B cell (primary cell): ENCODE results near the gene DNAJB8. TPM values are rescaled to one million over a fixed set of nuclear protein-coding genes. Genes with fewer than 3 reads are reported as not detected.

Experiments
- ATAC-seq: fragments of 200-7000 bp; cut with Tn5 transposase; one replicate; pipeline ENCODE4 v1.10.0; 2021; ENCODE audit warnings: low read depth, mild to moderate bottlenecking, moderate number of reproducible peaks, moderate library complexity
- CTCF ChIA-PET: fragments of 350-600 bp; sonication (Branson Sonifier 250); formaldehyde crosslinking; loops from one replicate; lab custom pipeline; 2021; ENCODE audit warnings: antibody characterized with exemption, inconsistent platforms; lab: Charles Lee
- POLR2A ChIA-PET: fragments of 350-600 bp; sonication (Branson Sonifier 250); formaldehyde crosslinking; loops from one replicate; lab custom pipeline; 2021; ENCODE audit warnings: antibody characterized with exemption; lab: Charles Lee
- DNase-seq: peaks from one replicate; pipeline ENCODE4 v3.0.0; 2013
- H2AFZ ChIP-seq: 2 replicates; pipeline ENCODE4 v1.6.1; 2012; ENCODE audit warnings: mild to moderate bottlenecking, low read depth, low read length; ENCODE audit not compliant: insufficient read depth, poor library complexity, severe bottlenecking
- H3K27ac ChIP-seq, 2 donors: 1 replicate in 1 of 2; 2 replicates in 1 of 2; pipeline ENCODE4 v1.5.1; 2012 to 2013; ENCODE audit warnings: low read length in 2 of 2, mild to moderate bottlenecking in 2 of 2, moderate library complexity in 1 of 2
- H3K27me3 ChIP-seq, 4 experiments: fragments of 200-600 bp in 1 of 4; sonication (generic) in 1 of 4; replicated peaks in 1 of 4; 1 replicate in 2 of 4; 2 replicates in 2 of 4; pipeline versions ENCODE4 v1.6.1 to v1.7.0; 2013 to 2016; ENCODE audit warnings: low read length in 3 of 4, mild to moderate bottlenecking in 2 of 4, mixed read lengths in 1 of 4, moderate library complexity in 1 of 4; ENCODE audit not compliant: insufficient read depth in 4 of 4, control insufficient read depth in 3 of 4; ENCODE audit errors: control extremely low read depth in 1 of 4
- H3K36me3 ChIP-seq, 2 experiments: replicated peaks in 1 of 2; 1 replicate in 1 of 2; 2 replicates in 1 of 2; pipeline versions ENCODE4 v1.6.1 to v1.7.1; 2013; ENCODE audit warnings: low read length in 1 of 2; ENCODE audit not compliant: insufficient read depth in 2 of 2, control insufficient read depth in 1 of 2; ENCODE audit errors: control extremely low read depth in 1 of 2, extremely low read depth in 1 of 2
- H3K4me1 ChIP-seq, 2 donors: fragments of 200-600 bp in 1 of 2; sonication (generic) in 1 of 2; 1 replicate in 1 of 2; 2 replicates in 1 of 2; pipeline versions ENCODE4 v1.5.1 to v1.6.1; 2013 to 2017; ENCODE audit warnings: low read length in 2 of 2; ENCODE audit not compliant: control insufficient read depth in 2 of 2, insufficient read depth in 2 of 2
- H3K4me2 ChIP-seq: replicated peaks from 2 replicates; pipeline ENCODE3; 2012; ENCODE audit warnings: mild to moderate bottlenecking, low read depth, low read length; ENCODE audit not compliant: poor library complexity, severe bottlenecking
- H3K4me3 ChIP-seq, 5 experiments: fragments of 200-600 bp in 1 of 5; sonication (generic) in 1 of 5; 1 replicate in 3 of 5; 2 replicates in 2 of 5; pipeline versions ENCODE4 v1.5.1 to v1.7.0; 2011 to 2016; ENCODE audit warnings: low read length in 4 of 5, mild to moderate bottlenecking in 4 of 5, low read depth in 2 of 5, control low read depth in 1 of 5, moderate library complexity in 1 of 5; ENCODE audit not compliant: insufficient read depth in 1 of 5; ENCODE audit errors: control extremely low read depth in 1 of 5, extremely low read depth in 1 of 5
- H3K79me2 ChIP-seq: fragments of 200-600 bp; sonication (generic); one replicate; pipeline ENCODE4 v1.6.0; 2016; ENCODE audit warnings: low read length; ENCODE audit not compliant: control insufficient read depth, insufficient read depth
- H3K9ac ChIP-seq: fragments of 200-600 bp; sonication (generic); 2 replicates; pipeline ENCODE4 v1.6.1; 2017; ENCODE audit warnings: mild to moderate bottlenecking, low read length, moderate library complexity
- H3K9me3 ChIP-seq, 3 donors: one replicate each; pipeline versions ENCODE4 v1.6.1 to v1.7.1; 2013; ENCODE audit warnings: low read length in 2 of 3; ENCODE audit not compliant: control insufficient read depth in 2 of 3, insufficient read depth in 1 of 3; ENCODE audit errors: control extremely low read depth in 1 of 3
- H4K20me1 ChIP-seq: 2 replicates; pipeline ENCODE4 v1.6.0; 2012; ENCODE audit warnings: mild to moderate bottlenecking, low read length; ENCODE audit not compliant: insufficient read depth, control insufficient read depth, poor library complexity, severe bottlenecking
- H3K27ac Mint-ChIP-seq: one replicate; pipeline ENCODE4 v1.8.0; 2021; ENCODE audit warnings: mixed read lengths
- H3K27me3 Mint-ChIP-seq: one replicate; pipeline ENCODE4 v1.8.0; 2021; ENCODE audit warnings: mixed read lengths
- H3K4me1 Mint-ChIP-seq: one replicate; pipeline ENCODE4 v1.8.0; 2021; ENCODE audit warnings: mixed read lengths
- H3K4me3 Mint-ChIP-seq: one replicate; pipeline ENCODE4 v1.8.0; 2021; ENCODE audit warnings: mixed read lengths
- H3K9me3 Mint-ChIP-seq: one replicate; pipeline ENCODE4 v1.8.0; 2022; ENCODE audit warnings: mixed read lengths; ENCODE audit not compliant: insufficient read depth
- CTCF ChIP-seq: fragments of 200-600 bp; IDR thresholded peaks from one replicate; pipeline ENCODE4 v1.8.0; 2022; ENCODE audit warnings: antibody characterized with exemption, mild to moderate bottlenecking
- EZH2 ChIP-seq: IDR thresholded peaks from 2 replicates; pipeline ENCODE4 v1.6.1; 2012; ENCODE audit warnings: borderline replicate concordance, low read depth, mild to moderate bottlenecking, moderate library complexity, low read length; ENCODE audit not compliant: insufficient read depth, poor library complexity, severe bottlenecking
- WGBS: methylation state at CpG from one replicate; pipeline ENCODE4 v1.1.5; 2013; ENCODE audit warnings: missing lambda C conversion rate; ENCODE audit not compliant: insufficient coverage; 5-methylcytosine and 5-hydroxymethylcytosine counted together
- intact Hi-C: fragments of 100-400 bp; cut with micrococcal nuclease; formaldehyde crosslinking; loops from one replicate; pipeline ENCODE4 v1.10.0; 2022
- polyA plus RNA-seq: library from polyadenylated mRNA; depleted of rRNA; stranded (reverse); fragments of >200 nt; gene quantifications from 2 replicates; pipeline ENCODE4 v1.2.3, GENCODE V29; 2012
- total RNA-seq, 2 donors: library from RNA; stranded (reverse); fragments of 120-200 nt in 1 of 2; gene quantifications; 1 replicate in 1 of 2; 2 replicates in 1 of 2; pipeline versions ENCODE4 v1.2.3 to v1.2.4, GENCODE V29; 2013 to 2022

Gene DNAJB8
- total and polyA plus RNA-seq, 2 donors (not counting 1 experiment from before 2014, with no cell fraction given) = not detected

DNA sequence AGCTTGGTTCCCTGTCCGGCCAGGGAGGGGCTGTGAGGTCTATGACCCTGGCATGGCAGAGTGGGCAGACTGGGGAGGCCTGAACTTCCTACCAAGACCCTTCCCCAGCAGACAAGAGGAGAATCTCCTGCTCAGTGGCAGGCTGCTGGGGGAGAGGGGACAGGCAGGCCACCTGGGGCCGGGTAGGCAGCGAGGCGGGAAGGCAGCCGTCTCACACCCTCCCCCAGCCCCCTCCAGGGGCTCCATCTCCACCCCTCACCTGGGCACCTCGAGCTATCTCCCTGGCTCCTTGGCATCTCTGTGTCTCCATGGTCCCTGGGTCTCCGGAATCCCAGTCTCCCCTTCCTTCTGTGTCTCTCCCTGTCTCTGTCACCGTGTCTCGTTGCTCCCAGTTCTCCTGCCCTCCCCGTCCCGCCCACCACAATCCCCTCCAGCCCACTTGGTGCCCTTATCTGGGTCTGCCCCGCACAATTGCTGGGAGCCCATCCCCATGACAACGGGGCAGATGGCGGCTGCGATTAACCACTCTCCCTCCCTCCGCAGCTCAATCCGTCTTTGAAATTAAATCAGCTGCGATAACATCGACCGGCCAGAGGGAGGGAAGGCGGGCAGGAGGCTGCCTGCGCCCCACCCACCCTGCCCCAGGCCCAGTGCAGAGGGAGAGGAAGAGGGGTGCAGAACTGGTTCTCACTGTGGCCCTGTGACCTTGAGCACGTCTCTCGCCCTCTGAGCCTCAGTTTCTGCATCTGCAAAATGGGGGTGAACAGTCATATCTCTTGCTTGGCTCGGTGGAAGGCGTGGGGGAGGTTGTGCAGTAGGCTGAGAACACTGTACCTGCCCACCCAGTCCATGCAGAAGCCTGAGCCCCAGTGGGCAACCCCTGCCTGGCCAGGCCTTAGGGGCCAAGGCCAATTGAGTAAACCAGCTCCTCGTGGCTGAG, 9.6 kb downstream of the DNAJB8 start:
- Histone ChIP-seq H3K4me3 (no peak overlapping the region), H4K20me1 (no peaks in the 10 kb centered on the region), H3K79me2 (no peaks in the 10 kb centered on the region), H2AFZ (no peak overlapping the region), H3K4me2 (no peak overlapping the region), H3K9me3 (peaks cover 0 to 5% (median 0%) of the 10 kb centered on the region in 3 donors), H3K36me3 (no peaks in the 10 kb centered on the region), H3K9ac (no peak overlapping the region), H3K4me1 (no peaks in the 10 kb centered on the region), H3K27me3 (peaks cover 0 to 8% (median 0%) of the 10 kb centered on the region in 4 experiments), H3K27ac (no peak overlapping the region)
- no peaks in the 10 kb centered on the region for H3K4me1 Mint-ChIP-seq
- no peak for ATAC-seq
- 69% methylated on average over 18 of the region's 27 CpGs for WGBS
- POLR2A ChIA-PET = no interaction called here
- no peak overlapping the region for H3K4me3 Mint-ChIP-seq
- no peak overlapping the region for H3K27ac Mint-ChIP-seq
- peaks cover 30% of the 10 kb centered on the region for H3K27me3 Mint-ChIP-seq
- intact Hi-C loops = no loop called here
- CTCF ChIA-PET = no interaction called here
- TF ChIP-seq EZH2 = no peak
- no peak for TF ChIP-seq CTCF
- DNase-seq = no peak
- H3K9me3 Mint-ChIP-seq = no peaks in the 10 kb centered on the region
